Panc1 (cell line): Measurements from ENCODE around the gene SH3BGR. TPM values are rescaled to one million over a fixed set of nuclear protein-coding genes. Genes with fewer than 3 reads are reported as not detected.
"Not testable (repeated sequence)": the region's sequence is repeated elsewhere in the genome, so short reads cannot be mapped to it uniquely, and the experiment has no call there.

Experiments used
- ATAC-seq: fragments of 200-7000 bp; cut with Tn5 transposase; 2 replicates; pipeline ENCODE4 v1.9.1; 2020; ENCODE audit warnings: mild to moderate bottlenecking, moderate library complexity
- Bru-seq: library from RNA; stranded (reverse); fragments of 400-500 nt; gene quantifications from one replicate; lab custom pipeline; 2021; lab: Mats Ljungman, UMichigan
- BruChase-seq, 2 experiments: library from RNA; stranded (reverse); fragments of 400-500 nt; gene quantifications; one replicate each; lab custom pipeline; 2021; lab: Mats Ljungman, UMichigan
- BruUV-seq: library from RNA; stranded (reverse); fragments of 400-500 nt; replicated peaks from 2 replicates; lab custom pipeline; 2021; lab: Mats Ljungman, UMichigan
- CTCF ChIA-PET: fragments of 300-600 bp; sonication (Branson Sonifier 250); formaldehyde crosslinking; loops from one replicate; lab custom pipeline; 2022; ENCODE audit warnings: antibody characterized with exemption; lab: Charles Lee
- POLR2A ChIA-PET: fragments of 300-600 bp; sonication (Branson Sonifier 250); formaldehyde crosslinking; loops from one replicate; lab custom pipeline; 2022; ENCODE audit warnings: antibody characterized with exemption; lab: Charles Lee
- DNase-seq: peaks from one replicate; pipeline ENCODE4 v3.0.0-alpha.2; 2010; ENCODE audit warnings: low read depth, low spot score
- H3K27ac ChIP-seq: 2 replicates; pipeline ENCODE4 v1.5.1; 2011; ENCODE audit warnings: mild to moderate bottlenecking, low read length, inconsistent platforms
- H3K27me3 ChIP-seq: fragments of 200-500 bp; sonication (Bioruptor generic); 2 replicates; pipeline ENCODE4 v1.6.0; 2014; ENCODE audit warnings: low read length, inconsistent platforms; ENCODE audit not compliant: control insufficient read depth, insufficient read depth
- H3K36me3 ChIP-seq: fragments of 200-500 bp; sonication (Bioruptor generic); 2 replicates; pipeline ENCODE4 v1.5.1; 2014; ENCODE audit warnings: inconsistent platforms, mild to moderate bottlenecking, low read length, moderate library complexity; ENCODE audit not compliant: control insufficient read depth, insufficient read depth
- H3K4me1 ChIP-seq: 2 replicates; pipeline ENCODE4 v1.5.1; 2011; ENCODE audit warnings: inconsistent platforms, mild to moderate bottlenecking, low read length, moderate library complexity; ENCODE audit not compliant: control insufficient read depth, insufficient read depth
- H3K4me3 ChIP-seq, 2 experiments: 2 replicates each; pipeline ENCODE4 v1.5.1; 2011 to 2012; ENCODE audit warnings: low read depth in 2 of 2, low read length in 2 of 2, mild to moderate bottlenecking in 2 of 2, inconsistent platforms in 1 of 2, moderate library complexity in 1 of 2
- H3K9me3 ChIP-seq: fragments of 200-500 bp; sonication (Bioruptor generic); 2 replicates; pipeline ENCODE4 v1.5.1; 2014; ENCODE audit warnings: low read depth, mild to moderate bottlenecking, inconsistent platforms, low read length, moderate library complexity; ENCODE audit not compliant: control insufficient read depth, insufficient read depth
- CTCF ChIP-seq: fragments of 450-650 bp; IDR thresholded peaks from 2 replicates; pipeline ENCODE4 v1.5.1; 2017; ENCODE audit warnings: mild to moderate bottlenecking
- POLR2AphosphoS5 ChIP-seq: IDR thresholded peaks from 2 replicates; pipeline ENCODE4 v1.6.1; 2012; ENCODE audit warnings: mild to moderate bottlenecking, low read depth, low read length, moderate library complexity
- SIN3A ChIP-seq: IDR thresholded peaks from 2 replicates; pipeline ENCODE4 v1.6.1; 2012; ENCODE audit warnings: low read depth, mild to moderate bottlenecking, low read length, moderate library complexity, borderline replicate concordance; ENCODE audit not compliant: insufficient read depth
- TCF7L2 ChIP-seq: IDR thresholded peaks from 2 replicates; pipeline ENCODE4 v1.6.1; 2011; ENCODE audit warnings: mild to moderate bottlenecking, low read depth, low read length, inconsistent platforms
- in situ Hi-C: cut with HindIII; loops from 2 replicates; pipeline ENCODE4 v1.10.0; 2016; ENCODE audit warnings: low sequenced_read_pairs, low pct_unique_long_range_greater_than_20kb
- intact Hi-C: fragments of 100-400 bp; cut with micrococcal nuclease; formaldehyde crosslinking; loops from one replicate; pipeline ENCODE4 v1.10.0; 2022; ENCODE audit not compliant: unreplicated experiment
- long read RNA-seq: library from polyadenylated mRNA; unstranded; transcript quantifications from one replicate; pipeline ENCODE4 v2.0.0, GENCODE V29; 2021; ENCODE audit not compliant: unreplicated experiment
- polyA plus RNA-seq: library from polyadenylated mRNA; unstranded; fragments of >200 nt; gene quantifications from one replicate; pipeline ENCODE4 v1.2.1, GENCODE V29; 2012; ENCODE audit warnings: missing spikeins; ENCODE audit not compliant: insufficient read length
- total RNA-seq: library from RNA; stranded (reverse); gene quantifications from one replicate; pipeline ENCODE4 v1.2.1, GENCODE V29; 2021; ENCODE audit not compliant: unreplicated experiment
- TF ChIP-seq, protein P1 (sequence below), 2 experiments: IDR thresholded peaks; 2 replicates each; pipeline ENCODE4 v1.6.1; 2011 to 2012; ENCODE audit warnings: low read depth in 2 of 2, control low read depth in 1 of 2, low read length in 1 of 2, mild to moderate bottlenecking in 1 of 2, moderate library complexity in 1 of 2; ENCODE audit not compliant: insufficient read depth in 1 of 2

SH3BGR gene
- 1.7 TPM for total RNA-seq
- polyA plus RNA-seq = 2.0 TPM
- Bru-seq, nascent RNA = percentile 52 among the genes with signal in this experiment
- BruChase-seq, experiment 1, labeled RNA remaining after a 2-hour chase = percentile 42 among the genes with signal in this experiment
- percentile 57 among the genes with signal in this experiment for BruChase-seq, experiment 2, labeled RNA remaining after a 6-hour chase
- long read RNA-seq, partial matches to known transcripts = 0 of 1 reads
- long read RNA-seq, other reads (novel, unspliced or antisense) = 1 of 1 reads

DNA sequence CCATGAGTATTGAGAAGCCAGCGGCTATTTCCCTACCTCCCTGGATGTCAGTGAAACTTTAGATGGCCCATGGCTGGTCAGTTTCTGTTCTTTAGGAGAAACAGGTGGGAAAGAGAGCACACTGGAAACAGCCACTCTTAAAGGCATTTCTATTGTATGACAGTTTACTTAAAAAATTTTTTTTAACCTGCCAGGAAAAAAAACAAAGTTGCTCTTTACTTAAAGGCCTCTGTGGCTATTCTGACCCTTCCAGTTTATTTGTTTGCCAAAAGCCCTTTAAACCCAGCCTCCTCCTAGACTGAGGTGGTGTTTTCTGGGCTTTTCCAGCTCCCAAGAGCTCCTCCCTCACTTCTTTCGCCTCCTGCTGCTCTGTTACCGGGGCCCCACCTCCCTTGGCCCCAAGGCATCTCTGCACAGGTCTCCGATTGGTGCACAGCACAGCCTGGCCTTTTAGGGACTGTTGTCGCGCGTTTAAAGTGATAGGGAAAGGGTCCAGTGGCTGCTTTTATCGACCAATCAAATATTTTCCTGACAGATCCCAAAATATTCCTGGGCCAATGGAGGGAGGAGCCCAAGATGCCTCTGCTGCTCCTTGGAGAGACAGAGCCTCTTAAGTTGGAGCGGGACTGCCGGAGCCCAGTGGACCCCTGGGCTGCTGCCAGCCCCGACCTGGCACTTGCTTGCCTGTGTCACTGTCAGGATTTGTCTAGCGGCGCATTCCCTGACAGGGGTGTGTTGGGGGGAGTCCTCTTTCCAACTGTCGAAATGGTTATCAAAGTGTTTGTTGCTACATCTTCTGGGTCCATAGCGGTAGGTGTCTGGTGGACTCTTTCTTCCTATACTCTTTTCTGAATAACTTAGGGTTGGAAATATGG, at the start of gene SH3BGR:
Gene SH3BGR (plus strand): TSS at position 639 of the 875 bp plus-strand sequence. CDS start 127 bp downstream, at position 766.
- CTCF ChIA-PET = no interaction called here

DNA sequence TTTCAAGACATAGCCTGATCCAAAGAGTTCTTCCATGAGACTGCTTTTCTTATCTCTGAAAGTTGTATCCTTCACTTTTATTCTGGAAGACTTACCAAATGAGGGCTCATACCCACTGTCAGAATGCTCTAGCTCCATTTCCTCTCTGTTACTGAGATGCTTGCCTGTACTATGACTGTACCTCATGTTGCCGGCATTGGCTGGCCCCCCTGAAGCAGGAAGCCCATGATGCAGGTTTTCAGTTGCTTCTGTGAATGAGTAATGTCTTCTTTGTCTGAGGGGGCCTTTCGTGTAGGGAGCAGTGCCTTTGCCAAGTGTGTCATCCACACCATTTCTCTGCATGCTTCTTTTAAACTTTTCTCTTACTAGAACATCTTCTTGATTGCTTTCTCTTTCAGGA, 45.7 kb upstream of the SH3BGR start:
- TF ChIP-seq TCF7L2 (no peak), SIN3A (no peak), CTCF (no peak), POLR2AphosphoS5 (no peak)
- TF ChIP-seq, protein P1, sequence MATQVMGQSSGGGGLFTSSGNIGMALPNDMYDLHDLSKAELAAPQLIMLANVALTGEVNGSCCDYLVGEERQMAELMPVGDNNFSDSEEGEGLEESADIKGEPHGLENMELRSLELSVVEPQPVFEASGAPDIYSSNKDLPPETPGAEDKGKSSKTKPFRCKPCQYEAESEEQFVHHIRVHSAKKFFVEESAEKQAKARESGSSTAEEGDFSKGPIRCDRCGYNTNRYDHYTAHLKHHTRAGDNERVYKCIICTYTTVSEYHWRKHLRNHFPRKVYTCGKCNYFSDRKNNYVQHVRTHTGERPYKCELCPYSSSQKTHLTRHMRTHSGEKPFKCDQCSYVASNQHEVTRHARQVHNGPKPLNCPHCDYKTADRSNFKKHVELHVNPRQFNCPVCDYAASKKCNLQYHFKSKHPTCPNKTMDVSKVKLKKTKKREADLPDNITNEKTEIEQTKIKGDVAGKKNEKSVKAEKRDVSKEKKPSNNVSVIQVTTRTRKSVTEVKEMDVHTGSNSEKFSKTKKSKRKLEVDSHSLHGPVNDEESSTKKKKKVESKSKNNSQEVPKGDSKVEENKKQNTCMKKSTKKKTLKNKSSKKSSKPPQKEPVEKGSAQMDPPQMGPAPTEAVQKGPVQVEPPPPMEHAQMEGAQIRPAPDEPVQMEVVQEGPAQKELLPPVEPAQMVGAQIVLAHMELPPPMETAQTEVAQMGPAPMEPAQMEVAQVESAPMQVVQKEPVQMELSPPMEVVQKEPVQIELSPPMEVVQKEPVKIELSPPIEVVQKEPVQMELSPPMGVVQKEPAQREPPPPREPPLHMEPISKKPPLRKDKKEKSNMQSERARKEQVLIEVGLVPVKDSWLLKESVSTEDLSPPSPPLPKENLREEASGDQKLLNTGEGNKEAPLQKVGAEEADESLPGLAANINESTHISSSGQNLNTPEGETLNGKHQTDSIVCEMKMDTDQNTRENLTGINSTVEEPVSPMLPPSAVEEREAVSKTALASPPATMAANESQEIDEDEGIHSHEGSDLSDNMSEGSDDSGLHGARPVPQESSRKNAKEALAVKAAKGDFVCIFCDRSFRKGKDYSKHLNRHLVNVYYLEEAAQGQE (IDR thresholded peaks at IDR 0.05; ENCODE audit: insufficient read depth in 1 of 2, low read depth in 2 of 2, low read length in 1 of 2) = no peak
- ATAC-seq (no peak), DNase-seq (no peak)
- Histone ChIP-seq H3K27me3 (no peaks in the 10 kb centered on the region), H3K9me3 (no peaks in the 10 kb centered on the region), H3K27ac (no peak overlapping the region), H3K4me3 (no peak overlapping the region), H3K36me3 (no peaks in the 10 kb centered on the region), H3K4me1 (no peaks in the 10 kb centered on the region)
- intact Hi-C loops (no loop called here), in situ Hi-C loops (no loop called here)
- CTCF ChIA-PET = no interaction called here
- no TSS peak for BruUV-seq
- POLR2A ChIA-PET = no interaction called here

More for the DNA sequence above, at the start of gene SH3BGR:
- no peak within 1 kb of the TSS for H3K27ac ChIP-seq
- POLR2A ChIA-PET = no interaction called here
- in situ Hi-C loops (no loop called here), intact Hi-C loops (no loop called here)
- no peaks in the 10 kb centered on the region for H3K4me1 ChIP-seq
- H3K4me3 ChIP-seq = no peak within 1 kb of the TSS
- BruUV-seq = no TSS peak
- H3K9me3 ChIP-seq = no peaks in the 10 kb centered on the region
- TF ChIP-seq CTCF (no peak), POLR2AphosphoS5 (no peak), SIN3A (no peak), TCF7L2 (no peak)
- TF ChIP-seq, protein P1 (IDR thresholded peaks at IDR 0.05; ENCODE audit: insufficient read depth in 1 of 2, low read depth in 2 of 2, low read length in 1 of 2) = no peak
- ATAC-seq = no peak
- no peaks in the 10 kb centered on the region for H3K27me3 ChIP-seq
- H3K36me3 ChIP-seq = no peaks in the 10 kb centered on the region
- no peak for DNase-seq

GRCh38 chr21:39419204-39419603, 32.6 kb upstream of the SH3BGR start:
- H3K27me3 ChIP-seq, H3K27ac ChIP-seq, H3K36me3 ChIP-seq, DNase-seq, ATAC-seq, CTCF ChIA-PET, H3K9me3 ChIP-seq, intact Hi-C loops, BruUV-seq, H3K4me3 ChIP-seq, POLR2A ChIA-PET, H3K4me1 ChIP-seq, in situ Hi-C loops: not testable (repeated sequence)
